HCT116 (cell line): ENCODE data around the gene MDFIC.

Experiments used
- ATF3 ChIP-seq: IDR thresholded peaks from 2 replicates; pipeline ENCODE4 v1.6.1; 2012
- CEBPB ChIP-seq: IDR thresholded peaks from 2 replicates; pipeline ENCODE4 v1.6.1; 2012; ENCODE audit warnings: low read depth
- EZH2 ChIP-seq: fragments of 200-600 bp; sonication (generic); IDR thresholded peaks from 2 replicates; pipeline ENCODE4 v1.6.1; 2017; ENCODE audit warnings: antibody characterized with exemption, mixed run types
- SRF ChIP-seq: IDR thresholded peaks from 2 replicates; pipeline ENCODE4 v1.6.1; 2012; ENCODE audit warnings: low read depth
- TF ChIP-seq, protein P1 (sequence below), 3 experiments: fragments of 200-600 bp in 1 of 3; sonication (generic) in 1 of 3; IDR thresholded peaks in 2 of 3; conservative IDR thresholded peaks in 1 of 3; 2 replicates each; pipeline ENCODE4 v1.5.1; 2012 to 2017; ENCODE audit warnings: low read depth in 2 of 3, low read length in 2 of 3, antibody characterized with exemption in 1 of 3, borderline replicate concordance in 1 of 3, control low read depth in 1 of 3, mild to moderate bottlenecking in 1 of 3, mixed read lengths in 1 of 3, mixed run types in 1 of 3, moderate library complexity in 1 of 3; ENCODE audit not compliant: insufficient read depth in 1 of 3
- TF ChIP-seq, protein P2 (sequence below): IDR thresholded peaks from 2 replicates; pipeline ENCODE4 v1.6.1; 2012; ENCODE audit warnings: low read depth

- TF ChIP-seq, protein P1, sequence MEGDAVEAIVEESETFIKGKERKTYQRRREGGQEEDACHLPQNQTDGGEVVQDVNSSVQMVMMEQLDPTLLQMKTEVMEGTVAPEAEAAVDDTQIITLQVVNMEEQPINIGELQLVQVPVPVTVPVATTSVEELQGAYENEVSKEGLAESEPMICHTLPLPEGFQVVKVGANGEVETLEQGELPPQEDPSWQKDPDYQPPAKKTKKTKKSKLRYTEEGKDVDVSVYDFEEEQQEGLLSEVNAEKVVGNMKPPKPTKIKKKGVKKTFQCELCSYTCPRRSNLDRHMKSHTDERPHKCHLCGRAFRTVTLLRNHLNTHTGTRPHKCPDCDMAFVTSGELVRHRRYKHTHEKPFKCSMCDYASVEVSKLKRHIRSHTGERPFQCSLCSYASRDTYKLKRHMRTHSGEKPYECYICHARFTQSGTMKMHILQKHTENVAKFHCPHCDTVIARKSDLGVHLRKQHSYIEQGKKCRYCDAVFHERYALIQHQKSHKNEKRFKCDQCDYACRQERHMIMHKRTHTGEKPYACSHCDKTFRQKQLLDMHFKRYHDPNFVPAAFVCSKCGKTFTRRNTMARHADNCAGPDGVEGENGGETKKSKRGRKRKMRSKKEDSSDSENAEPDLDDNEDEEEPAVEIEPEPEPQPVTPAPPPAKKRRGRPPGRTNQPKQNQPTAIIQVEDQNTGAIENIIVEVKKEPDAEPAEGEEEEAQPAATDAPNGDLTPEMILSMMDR (IDR thresholded peaks at IDR 0.05 in 2 of 3, conservative IDR thresholded peaks at IDR 0.05 in 1 of 3; ENCODE audit: borderline replicate concordance in 1 of 3, insufficient read depth in 1 of 3, low read depth in 2 of 3, low read length in 2 of 3) = no peak
- TF ChIP-seq SRF (no peak), CEBPB (no peak), EZH2 (no peak), ATF3 (no peak)
- TF ChIP-seq, protein P2, sequence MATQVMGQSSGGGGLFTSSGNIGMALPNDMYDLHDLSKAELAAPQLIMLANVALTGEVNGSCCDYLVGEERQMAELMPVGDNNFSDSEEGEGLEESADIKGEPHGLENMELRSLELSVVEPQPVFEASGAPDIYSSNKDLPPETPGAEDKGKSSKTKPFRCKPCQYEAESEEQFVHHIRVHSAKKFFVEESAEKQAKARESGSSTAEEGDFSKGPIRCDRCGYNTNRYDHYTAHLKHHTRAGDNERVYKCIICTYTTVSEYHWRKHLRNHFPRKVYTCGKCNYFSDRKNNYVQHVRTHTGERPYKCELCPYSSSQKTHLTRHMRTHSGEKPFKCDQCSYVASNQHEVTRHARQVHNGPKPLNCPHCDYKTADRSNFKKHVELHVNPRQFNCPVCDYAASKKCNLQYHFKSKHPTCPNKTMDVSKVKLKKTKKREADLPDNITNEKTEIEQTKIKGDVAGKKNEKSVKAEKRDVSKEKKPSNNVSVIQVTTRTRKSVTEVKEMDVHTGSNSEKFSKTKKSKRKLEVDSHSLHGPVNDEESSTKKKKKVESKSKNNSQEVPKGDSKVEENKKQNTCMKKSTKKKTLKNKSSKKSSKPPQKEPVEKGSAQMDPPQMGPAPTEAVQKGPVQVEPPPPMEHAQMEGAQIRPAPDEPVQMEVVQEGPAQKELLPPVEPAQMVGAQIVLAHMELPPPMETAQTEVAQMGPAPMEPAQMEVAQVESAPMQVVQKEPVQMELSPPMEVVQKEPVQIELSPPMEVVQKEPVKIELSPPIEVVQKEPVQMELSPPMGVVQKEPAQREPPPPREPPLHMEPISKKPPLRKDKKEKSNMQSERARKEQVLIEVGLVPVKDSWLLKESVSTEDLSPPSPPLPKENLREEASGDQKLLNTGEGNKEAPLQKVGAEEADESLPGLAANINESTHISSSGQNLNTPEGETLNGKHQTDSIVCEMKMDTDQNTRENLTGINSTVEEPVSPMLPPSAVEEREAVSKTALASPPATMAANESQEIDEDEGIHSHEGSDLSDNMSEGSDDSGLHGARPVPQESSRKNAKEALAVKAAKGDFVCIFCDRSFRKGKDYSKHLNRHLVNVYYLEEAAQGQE = no peak
These were observed 19.8 kb downstream of the MDFIC start for GRCh38 chr7:114941692-114942091.
